HL-60 (cell line): ENCODE measurements around the gene TMEM204.
A peak's percentile ranks its signal among the peaks of the same experiment; 100 is the strongest.

Experiments
- DNase-seq, 2 experiments: peaks; one replicate each; pipeline ENCODE4 v3.0.0-alpha.2; 2010 to 2020; ENCODE audit warnings: low read depth in 1 of 2, low spot score in 1 of 2
- H3K27ac ChIP-seq: fragments of 250-450 bp; sonication (Bioruptor Pico); replicated peaks from 2 replicates; pipeline ENCODE4 v1.5.1; 2020; ENCODE audit warnings: mild to moderate bottlenecking, moderate library complexity
- H3K27me3 ChIP-seq: fragments of 250-450 bp; sonication (Bioruptor Pico); 2 replicates; pipeline ENCODE4 v1.5.1; 2021; ENCODE audit warnings: mild to moderate bottlenecking, moderate library complexity; ENCODE audit not compliant: insufficient read depth, poor library complexity, severe bottlenecking
- H3K4me3 ChIP-seq: replicated peaks from 2 replicates; pipeline ENCODE4 v1.5.1; 2011; ENCODE audit warnings: mild to moderate bottlenecking, control low read depth, low read length; ENCODE audit not compliant: insufficient read depth
- CTCF ChIP-seq: IDR thresholded peaks from one replicate; pipeline ENCODE4 v1.5.1; 2011; ENCODE audit warnings: low read length, control low read depth, inconsistent platforms; ENCODE audit not compliant: insufficient read depth
- GABPA ChIP-seq: IDR thresholded peaks from 2 replicates; pipeline ENCODE4 v1.6.1; 2012; ENCODE audit warnings: low read depth
- POLR2AphosphoS5 ChIP-seq: IDR thresholded peaks from 2 replicates; pipeline ENCODE4 v1.6.1; 2012; ENCODE audit warnings: low read depth
- REST ChIP-seq: IDR thresholded peaks from 2 replicates; pipeline ENCODE4 v1.6.1; 2012; ENCODE audit warnings: low read depth; ENCODE audit not compliant: insufficient replicate concordance
- SPI1 ChIP-seq: IDR thresholded peaks from 2 replicates; pipeline ENCODE4 v1.6.1; 2012; ENCODE audit warnings: low read depth, mild to moderate bottlenecking, borderline replicate concordance

TMEM204 gene

DNA sequence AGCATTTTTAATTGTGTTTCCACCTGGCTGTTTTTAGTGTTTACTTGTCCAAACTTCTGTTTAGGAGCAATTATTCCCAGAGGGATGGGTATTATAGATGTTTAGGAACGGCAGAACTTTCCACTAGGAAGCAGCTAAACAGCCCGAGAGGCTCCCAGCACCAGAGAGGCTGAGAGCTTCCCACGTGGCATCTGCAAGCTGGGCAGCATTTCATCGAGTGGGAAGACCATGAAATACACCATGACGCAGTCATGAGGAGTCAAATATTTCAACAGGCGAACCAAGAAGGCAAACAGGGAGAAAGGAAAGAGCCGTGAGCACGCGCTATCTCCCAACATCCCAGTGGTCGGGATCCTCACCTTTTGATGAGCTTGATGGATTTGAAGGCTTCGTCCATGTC lies 24.1 kb downstream of the TMEM204 start:
- TF ChIP-seq GABPA: no peak
- no peak for TF ChIP-seq SPI1
- TF ChIP-seq CTCF: no peak
- TF ChIP-seq POLR2AphosphoS5: no peak
- no peak for TF ChIP-seq REST
- no peak overlapping the region for H3K4me3 ChIP-seq
- DNase-seq: no peak
- H3K27ac ChIP-seq: no peak overlapping the region
- no peaks in the 10 kb centered on the region for H3K27me3 ChIP-seq

DNA sequence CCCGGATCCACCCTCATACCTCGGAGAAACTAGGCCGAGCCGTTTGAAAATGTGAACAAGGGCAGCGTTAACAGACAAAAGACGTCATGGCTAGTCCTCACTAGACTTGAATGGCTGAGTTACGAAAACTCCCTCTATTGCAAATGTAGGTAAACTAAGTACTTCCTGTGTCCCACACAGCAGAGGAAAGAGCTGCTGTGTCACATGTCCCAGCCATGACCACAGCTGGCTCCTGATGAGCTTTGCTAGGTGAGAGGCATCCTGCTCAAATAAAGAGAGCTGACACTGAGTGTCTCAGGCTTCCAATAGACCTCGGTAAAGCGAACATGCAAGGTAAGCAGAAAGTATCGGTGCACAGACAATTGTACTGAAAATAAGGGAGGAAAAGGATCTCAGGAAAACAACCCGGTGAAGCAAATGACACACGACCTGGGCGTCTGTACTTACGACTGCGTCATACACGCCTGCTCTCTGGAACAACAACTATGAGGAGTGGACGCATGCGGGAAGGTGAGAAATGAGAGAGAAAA lies 26.0 kb downstream of the TMEM204 start:
- H3K4me3 ChIP-seq: no peak overlapping the region
- DNase-seq: peak; percentile 22 to 73
- H3K27me3 ChIP-seq: no peaks in the 10 kb centered on the region
- peak overlapping the region; percentile 55 for H3K27ac ChIP-seq
- TF ChIP-seq SPI1: no peak

DNA sequence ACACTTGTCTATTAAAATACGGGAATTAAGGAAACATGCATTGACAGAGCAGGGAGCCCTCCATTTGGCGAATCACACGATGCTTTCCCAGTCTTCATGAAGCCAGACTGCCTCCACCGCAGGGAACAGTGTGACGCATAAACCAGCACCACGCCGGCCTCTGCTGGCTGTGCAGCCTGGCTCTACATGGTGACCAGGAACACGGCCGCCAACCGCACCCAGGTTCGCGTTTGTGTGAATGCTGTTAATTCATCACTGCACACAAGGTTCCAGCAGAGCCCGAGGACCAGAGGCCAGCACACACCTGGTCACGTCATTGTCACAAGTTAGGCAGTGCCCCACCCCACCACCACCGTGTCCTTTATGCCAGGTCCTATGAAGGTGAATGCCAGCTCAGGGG lies 26.7 kb downstream of the TMEM204 start:
- Histone ChIP-seq H3K27me3 (no peaks in the 10 kb centered on the region), H3K4me3 (no peak overlapping the region), H3K27ac (no peak overlapping the region)
- no peak for TF ChIP-seq POLR2AphosphoS5
- TF ChIP-seq GABPA: no peak
- TF ChIP-seq CTCF: no peak
- no peak for TF ChIP-seq REST
- no peak for TF ChIP-seq SPI1
- no peak for DNase-seq

DNA sequence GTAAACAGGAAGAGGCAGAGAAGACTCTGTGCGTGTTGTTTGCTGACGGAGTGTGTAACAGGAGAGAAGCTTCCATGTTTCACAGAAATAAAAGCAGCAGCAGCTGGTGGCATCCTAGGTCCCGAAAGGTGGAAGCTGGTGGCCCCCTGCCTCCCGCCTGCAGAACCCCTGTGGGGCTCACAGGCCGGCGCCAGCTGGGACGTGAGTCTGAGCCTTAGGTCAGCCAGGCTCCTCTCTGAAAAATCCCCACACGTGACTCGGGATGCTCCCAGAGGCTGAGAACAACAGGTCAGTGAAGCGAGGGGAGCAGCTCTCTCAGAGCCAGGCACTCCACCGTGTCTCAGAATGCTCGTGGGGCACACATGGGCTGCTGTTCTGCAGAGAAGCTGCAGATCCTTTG lies 27.4 kb downstream of the TMEM204 start:
- no peak for TF ChIP-seq REST
- TF ChIP-seq POLR2AphosphoS5: no peak
- TF ChIP-seq SPI1: no peak
- TF ChIP-seq CTCF: no peak
- no peak for TF ChIP-seq GABPA
- H3K4me3 ChIP-seq: no peak overlapping the region
- H3K27me3 ChIP-seq: no peaks in the 10 kb centered on the region
- H3K27ac ChIP-seq: no peak overlapping the region
- DNase-seq: no peak
